HCT116 (cell line): ENCODE results near the gene ECI2. TPM values are rescaled to one million over a fixed set of nuclear protein-coding genes. Genes with fewer than 3 reads are reported as not detected.

ENCODE experiments used
- ATAC-seq: fragments of 200-7000 bp; cut with Tn5 transposase; 2 replicates; pipeline ENCODE4 v1.9.1; 2020; ENCODE audit warnings: mild to moderate bottlenecking, moderate library complexity
- BruUV-seq: library from RNA; stranded (reverse); fragments of 400-500 nt; replicated peaks from 2 replicates; lab custom pipeline; 2021; lab: Mats Ljungman, UMichigan
- CTCF ChIA-PET: fragments of 300-600 bp; sonication (Branson Sonifier 250); formaldehyde crosslinking; loops from one replicate; lab custom pipeline; 2021; ENCODE audit warnings: antibody characterized with exemption; lab: Charles Lee
- POLR2A ChIA-PET: fragments of 300-600, 350-600 bp; sonication (Branson Sonifier 250); formaldehyde crosslinking; loops from one replicate; lab custom pipeline; 2021; ENCODE audit warnings: antibody characterized with exemption; lab: Charles Lee
- RAD21 ChIA-PET, 2 experiments: fragments of 300-600 bp; sonication (Branson Sonifier 250); formaldehyde crosslinking; loops; one replicate each; lab custom pipeline; 2023; ENCODE audit warnings: low total read pairs in 2 of 2; ENCODE audit not compliant: uncharacterized antibody in 2 of 2, unreplicated experiment in 2 of 2, low non-redundant PET in 1 of 2; lab: Charles Lee
- DNase-seq: peaks from one replicate; pipeline ENCODE4 v3.0.0-alpha.2; 2010; ENCODE audit warnings: low read depth, low spot score
- H2AFZ ChIP-seq: fragments of 200-600 bp; shearing (Covaris generic), sonication (generic); 2 replicates; pipeline ENCODE4 v1.6.1; 2017; ENCODE audit warnings: low read depth, mixed run types, mixed read lengths, antibody characterized with exemption, low read length; ENCODE audit not compliant: poor library complexity, severe bottlenecking
- H3K27ac ChIP-seq: 2 replicates; pipeline ENCODE4 v1.5.1; 2012; ENCODE audit warnings: low read depth, low read length
- H3K27me3 ChIP-seq: fragments of 200-600 bp; sonication (generic); 2 replicates; pipeline ENCODE4 v1.6.1; 2016; ENCODE audit warnings: mixed run types, low read length, mixed read lengths; ENCODE audit not compliant: insufficient read depth
- H3K36me3 ChIP-seq, 2 experiments: fragments of 200-500 bp in 1 of 2; fragments of 200-600 bp in 1 of 2; sonication (Bioruptor generic) in 1 of 2; sonication (generic) in 1 of 2; 2 replicates each; pipeline versions ENCODE4 v1.5.1 to v1.6.1; 2014 to 2016; ENCODE audit warnings: low read length in 2 of 2, inconsistent platforms in 1 of 2, mixed read lengths in 1 of 2, mixed run types in 1 of 2; ENCODE audit not compliant: insufficient read depth in 2 of 2, control insufficient read depth in 1 of 2
- H3K4me1 ChIP-seq, 2 experiments: fragments of 200-600 bp in 1 of 2; sonication (generic) in 1 of 2; 2 replicates each; pipeline versions ENCODE4 v1.5.1 to v1.6.1; 2012 to 2017; ENCODE audit warnings: low read length in 2 of 2, inconsistent platforms in 1 of 2, mild to moderate bottlenecking in 1 of 2, mixed read lengths in 1 of 2, mixed run types in 1 of 2, moderate library complexity in 1 of 2; ENCODE audit not compliant: insufficient read depth in 2 of 2, control insufficient read depth in 1 of 2
- H3K4me2 ChIP-seq: fragments of 200-600 bp; sonication (generic); 2 replicates; pipeline ENCODE4 v1.6.1; 2017; ENCODE audit warnings: mixed run types, low read length, mixed read lengths
- H3K4me3 ChIP-seq, 2 experiments: fragments of 200-600 bp in 1 of 2; sonication (generic) in 1 of 2; replicated peaks in 1 of 2; 2 replicates each; pipeline ENCODE4 v1.5.1; 2011 to 2016; ENCODE audit warnings: low read length in 2 of 2, control low read depth in 1 of 2, low read depth in 1 of 2, mild to moderate bottlenecking in 1 of 2, mixed read lengths in 1 of 2, mixed run types in 1 of 2
- H3K79me2 ChIP-seq: fragments of 200-600 bp; sonication (generic); 2 replicates; pipeline ENCODE4 v1.6.1; 2017; ENCODE audit warnings: mild to moderate bottlenecking, mixed run types, low read length, moderate library complexity, mixed read lengths; ENCODE audit not compliant: insufficient read depth
- H3K9ac ChIP-seq: fragments of 200-600 bp; sonication (generic); 2 replicates; pipeline ENCODE4 v1.6.1; 2016; ENCODE audit warnings: low read length, mixed read lengths
- H3K9me2 ChIP-seq: fragments of 200-600 bp; sonication (generic), shearing (Covaris generic); 2 replicates; pipeline ENCODE4 v1.6.1; 2017; ENCODE audit warnings: mixed run types, mild to moderate bottlenecking, moderate library complexity; ENCODE audit not compliant: insufficient read depth
- H3K9me3 ChIP-seq, 2 experiments: fragments of 200-500 bp in 1 of 2; fragments of 200-600 bp in 1 of 2; sonication (Bioruptor generic) in 1 of 2; sonication (generic) in 1 of 2; 2 replicates each; pipeline ENCODE4 v1.6.1; 2014 to 2017; ENCODE audit warnings: low read length in 2 of 2, mixed read lengths in 2 of 2, inconsistent platforms in 1 of 2, low read depth in 1 of 2, mild to moderate bottlenecking in 1 of 2, mixed run types in 1 of 2, moderate library complexity in 1 of 2; ENCODE audit not compliant: control insufficient read depth in 1 of 2, insufficient read depth in 1 of 2
- H4K20me1 ChIP-seq: fragments of 200-600 bp; sonication (generic), shearing (Covaris generic); 2 replicates; pipeline ENCODE4 v1.6.1; 2017; ENCODE audit warnings: mixed run types, mild to moderate bottlenecking, moderate library complexity; ENCODE audit not compliant: insufficient read depth
- ATF3 ChIP-seq: IDR thresholded peaks from 2 replicates; pipeline ENCODE4 v1.6.1; 2012
- CBX3 ChIP-seq: IDR thresholded peaks from 2 replicates; pipeline ENCODE4 v1.6.1; 2012; ENCODE audit warnings: low read depth
- CEBPB ChIP-seq: IDR thresholded peaks from 2 replicates; pipeline ENCODE4 v1.6.1; 2012; ENCODE audit warnings: low read depth
- CTCF ChIP-seq, 3 experiments: fragments of 200-600 bp in 1 of 3; sonication (generic) in 1 of 3; IDR thresholded peaks in 2 of 3; conservative IDR thresholded peaks in 1 of 3; 2 replicates each; pipeline ENCODE4 v1.5.1; 2012 to 2017; ENCODE audit warnings: low read depth in 2 of 3, low read length in 2 of 3, antibody characterized with exemption in 1 of 3, borderline replicate concordance in 1 of 3, control low read depth in 1 of 3, mild to moderate bottlenecking in 1 of 3, mixed read lengths in 1 of 3, mixed run types in 1 of 3, moderate library complexity in 1 of 3; ENCODE audit not compliant: insufficient read depth in 1 of 3
- EZH2 ChIP-seq: fragments of 200-600 bp; sonication (generic); IDR thresholded peaks from 2 replicates; pipeline ENCODE4 v1.6.1; 2017; ENCODE audit warnings: antibody characterized with exemption, mixed run types
- EZH2phosphoT487 ChIP-seq: fragments of 200-600 bp; IDR thresholded peaks from 2 replicates; pipeline ENCODE4 v1.6.1; 2018; ENCODE audit warnings: antibody characterized with exemption, borderline replicate concordance
- FOSL1 ChIP-seq: IDR thresholded peaks from 2 replicates; pipeline ENCODE4 v1.6.1; 2012; ENCODE audit warnings: low read depth
- JUND ChIP-seq: IDR thresholded peaks from 2 replicates; pipeline ENCODE4 v1.6.1; 2012
- POLR2A ChIP-seq: IDR thresholded peaks from 2 replicates; pipeline ENCODE4 v1.7.0; 2011; ENCODE audit warnings: borderline replicate concordance; ENCODE audit not compliant: insufficient read depth, insufficient read length; ENCODE audit errors: extremely low read depth
- POLR2AphosphoS5 ChIP-seq: IDR thresholded peaks from 2 replicates; pipeline ENCODE4 v1.6.1; 2011; ENCODE audit warnings: mild to moderate bottlenecking, low read depth, low read length, moderate library complexity
- RAD21 ChIP-seq: IDR thresholded peaks from 2 replicates; pipeline ENCODE4 v1.6.1; 2012; ENCODE audit warnings: low read depth, mild to moderate bottlenecking
- REST ChIP-seq: IDR thresholded peaks from 2 replicates; pipeline ENCODE4 v1.6.1; 2012; ENCODE audit warnings: low read depth
- SP1 ChIP-seq: IDR thresholded peaks from 2 replicates; pipeline ENCODE4 v1.6.1; 2012; ENCODE audit warnings: low read depth
- TCF7L2 ChIP-seq: IDR thresholded peaks from 2 replicates; pipeline ENCODE4 v1.7.0; 2011; ENCODE audit warnings: borderline replicate concordance, inconsistent platforms; ENCODE audit not compliant: insufficient read depth, insufficient read length; ENCODE audit errors: extremely low read depth
- ZFX ChIP-seq: fragments of 450-650 bp; IDR thresholded peaks from 2 replicates; pipeline ENCODE4 v1.6.1; 2017
- intact Hi-C: fragments of 100-400 bp; cut with micrococcal nuclease; formaldehyde crosslinking; loops from 2 replicates; pipeline ENCODE4 v1.10.0; 2022
- total RNA-seq: library from RNA; stranded (reverse); gene quantifications from one replicate; pipeline ENCODE4 v1.2.1, GENCODE V29; 2021; ENCODE audit not compliant: unreplicated experiment

Gene ECI2
- total RNA-seq, 1 experiment from 2014 or later: 56.8 TPM

GRCh38 chr6:4169028-4169789, 33.8 kb upstream of the ECI2 start:
- Histone ChIP-seq H3K9ac (no peak overlapping the region), H3K9me2 (no peaks in the 10 kb centered on the region), H3K4me1 (no peaks in the 10 kb centered on the region), H2AFZ (no peak overlapping the region), H3K4me2 (no peak overlapping the region), H3K27ac (no peak overlapping the region), H3K4me3 (no peak overlapping the region), H3K79me2 (no peaks in the 10 kb centered on the region)
- POLR2A ChIA-PET: no interaction called here
- ATAC-seq: no peak
- TF ChIP-seq ATF3: no peak
- no peak for TF ChIP-seq ZFX
- TF ChIP-seq CTCF (IDR thresholded peaks at IDR 0.05 in 2 of 3, conservative IDR thresholded peaks at IDR 0.05 in 1 of 3; ENCODE audit: borderline replicate concordance in 1 of 3, insufficient read depth in 1 of 3, low read depth in 2 of 3, low read length in 2 of 3): no peak
- TF ChIP-seq CEBPB: no peak
- TF ChIP-seq EZH2: no peak
- no peak for TF ChIP-seq CBX3
- no peak for TF ChIP-seq FOSL1
- no peak for TF ChIP-seq EZH2phosphoT487
- no peak for TF ChIP-seq TCF7L2
- no peak for TF ChIP-seq POLR2A
- no peak for TF ChIP-seq POLR2AphosphoS5
- no peak for TF ChIP-seq RAD21
- TF ChIP-seq SP1: no peak
- no peak for TF ChIP-seq REST
- TF ChIP-seq JUND: no peak
- TF ChIP-seq, all 23 proteins: peak for 0
- Histone ChIP-seq H3K9me3 (no peaks in the 10 kb centered on the region), H3K36me3 (no peaks in the 10 kb centered on the region), H4K20me1 (no peaks in the 10 kb centered on the region), H3K27me3 (no peaks in the 10 kb centered on the region)
- intact Hi-C loops: no loop called here
- DNase-seq: no peak
- ChIA-PET RAD21 (no interaction called here), CTCF (interaction anchor here (1.4 kb wide), 1 partner anchor 14 kb away, joined by 3 read pairs; no protein-coding TSS in a partner anchor)
- no TSS peak for BruUV-seq
